HG03378 (cell line): ENCODE results near the gene LCE2D.
"Not testable (repeated sequence)": the region's sequence is repeated elsewhere in the genome, so short reads cannot be mapped to it uniquely, and the experiment has no call there.

Source experiments
- ATAC-seq: cut with Tn5 transposase; IDR thresholded peaks from one replicate; pipeline ENCODE4 v1.9.1; 2021; ENCODE audit warnings: mild to moderate bottlenecking, moderate library complexity; ENCODE audit not compliant: unreplicated experiment

LCE2D gene

GRCh38 chr1:152663098-152663497, at the start of gene LCE2D:
Gene LCE2D, plus strand, starts transcription at chr1:152663380. Its CDS starts 726 bp downstream, at chr1:152664106.
- no peak for ATAC-seq

- no peak for ATAC-seq
These were observed 49.7 kb upstream of the LCE2D start, which contains the start of gene LCE3B for GRCh38 chr1:152613511-152613910. Gene LCE3B, plus strand, starts transcription at chr1:152613811. Its CDS starts 0 bp downstream, at chr1:152613811.

- ATAC-seq: no peak
These were observed 41.2 kb upstream of the LCE2D start for GRCh38 chr1:152621993-152622392.

- no peak for ATAC-seq
These were observed 40.4 kb upstream of the LCE2D start, which contains the start of gene LCE3A for GRCh38 chr1:152622803-152623202. Gene LCE3A, minus strand, starts transcription at chr1:152623103. Its CDS starts 0 bp downstream, at chr1:152623103.

- no peak for ATAC-seq
These were observed 39.9 kb upstream of the LCE2D start for GRCh38 chr1:152623203-152623844.

- ATAC-seq: no peak
These were observed 36.4 kb upstream of the LCE2D start for GRCh38 chr1:152626744-152627143.

- no peak for ATAC-seq
These were observed 32.6 kb upstream of the LCE2D start for GRCh38 chr1:152630596-152630995.

GRCh38 chr1:152640351-152640750, 22.8 kb upstream of the LCE2D start:
- ATAC-seq: no peak

GRCh38 chr1:152643945-152644344, 19.2 kb upstream of the LCE2D start:
- ATAC-seq: no peak

GRCh38 chr1:152645146-152645545, 18.0 kb upstream of the LCE2D start:
- ATAC-seq: no peak

GRCh38 chr1:152646656-152647055, 16.5 kb upstream of the LCE2D start:
- no peak for ATAC-seq

- no peak for ATAC-seq
These were observed 9.1 kb upstream of the LCE2D start for GRCh38 chr1:152654110-152654509.

GRCh38 chr1:152656459-152656858, 6.7 kb upstream of the LCE2D start:
- no peak for ATAC-seq

- ATAC-seq: no peak
These were observed 5.5 kb upstream of the LCE2D start for GRCh38 chr1:152657677-152658076.

GRCh38 chr1:152658649-152659048, 4.5 kb upstream of the LCE2D start:
- ATAC-seq: no peak

- not testable (repeated sequence) for ATAC-seq
These were observed 3.0 kb downstream of the LCE2D start for GRCh38 chr1:152666171-152666570.

- ATAC-seq: no peak
These were observed 4.5 kb downstream of the LCE2D start for GRCh38 chr1:152667648-152668047.

- ATAC-seq: no peak
These were observed 9.8 kb downstream of the LCE2D start for GRCh38 chr1:152673016-152673415.

- not testable (repeated sequence) for ATAC-seq
These were observed 11.8 kb downstream of the LCE2D start, which contains the start of gene LCE2C for GRCh38 chr1:152674983-152675382. Gene LCE2C, plus strand, starts transcription at chr1:152675279. Its CDS starts 737 bp downstream, at chr1:152676016.

- ATAC-seq: no peak
These were observed 16.3 kb downstream of the LCE2D start for GRCh38 chr1:152679459-152679858.

GRCh38 chr1:152681616-152682015, 18.4 kb downstream of the LCE2D start:
- no peak for ATAC-seq

GRCh38 chr1:152683846-152684245, 20.7 kb downstream of the LCE2D start:
- ATAC-seq: no peak

GRCh38 chr1:152685823-152686222, 22.6 kb downstream of the LCE2D start, which contains the start of gene LCE2B:
Gene LCE2B, plus strand, starts transcription at chr1:152686123. Its CDS starts 721 bp downstream, at chr1:152686844.
- not testable (repeated sequence) for ATAC-seq
